Osteoblast (primary cell): ENCODE measurements around the gene ATP1A3. TPM values are rescaled to one million over a fixed set of nuclear protein-coding genes. Genes with fewer than 3 reads are reported as not detected.

Source experiments
- DNase-seq: peaks from one replicate; pipeline ENCODE4 v3.0.0; 2011; ENCODE audit warnings: low spot score, mixed read lengths; ENCODE audit not compliant: insufficient read length; ENCODE audit errors: missing footprints
- H2AFZ ChIP-seq: 2 replicates; pipeline ENCODE4 v1.6.0; 2011; ENCODE audit warnings: mild to moderate bottlenecking, low read length
- H3K27ac ChIP-seq: 2 replicates; pipeline ENCODE4 v1.5.1; 2011; ENCODE audit warnings: mild to moderate bottlenecking, low read depth, low read length, moderate library complexity
- H3K27me3 ChIP-seq: 2 replicates; pipeline ENCODE4 v1.6.0; 2012; ENCODE audit warnings: mild to moderate bottlenecking, control low read depth, inconsistent platforms, low read length, moderate library complexity; ENCODE audit not compliant: insufficient read depth
- H3K36me3 ChIP-seq: 2 replicates; pipeline ENCODE4 v1.5.1; 2011; ENCODE audit warnings: mild to moderate bottlenecking, low read length, control low read depth, moderate library complexity; ENCODE audit not compliant: insufficient read depth
- H3K4me1 ChIP-seq: 2 replicates; pipeline ENCODE4 v1.5.1; 2011; ENCODE audit warnings: mild to moderate bottlenecking, low read length, control low read depth, moderate library complexity; ENCODE audit not compliant: insufficient read depth
- H3K4me2 ChIP-seq: 2 replicates; pipeline ENCODE4 v1.6.0; 2011; ENCODE audit warnings: mild to moderate bottlenecking, low read length; ENCODE audit not compliant: insufficient read depth
- H3K4me3 ChIP-seq: fragments of 200-600 bp; sonication (generic); 3 replicates; pipeline ENCODE4 v1.5.1; 2012; ENCODE audit warnings: mild to moderate bottlenecking, low read length, inconsistent platforms; ENCODE audit not compliant: insufficient read depth
- H3K79me2 ChIP-seq: 2 replicates; pipeline ENCODE4 v1.6.0; 2012; ENCODE audit warnings: mild to moderate bottlenecking, low read length, control low read depth, inconsistent platforms; ENCODE audit not compliant: insufficient read depth
- H3K9me3 ChIP-seq: 2 replicates; pipeline ENCODE4 v1.5.1; 2011; ENCODE audit warnings: low read depth, low read length, control low read depth
- H4K20me1 ChIP-seq: 2 replicates; pipeline ENCODE4 v1.6.0; 2012; ENCODE audit warnings: mild to moderate bottlenecking, low read length, control low read depth; ENCODE audit not compliant: insufficient read depth
- CTCF ChIP-seq: IDR thresholded peaks from 2 replicates; pipeline ENCODE4 v1.5.1; 2011; ENCODE audit warnings: mild to moderate bottlenecking, low read depth, low read length, moderate library complexity; ENCODE audit errors: extremely low read depth
- total RNA-seq: library from RNA; depleted of rRNA; stranded (reverse); fragments of >200 nt; gene quantifications from 2 replicates; pipeline ENCODE4 v1.2.3, GENCODE V29; 2012

Gene ATP1A3
- total RNA-seq, 1 donor = under 0.01 TPM

DNA sequence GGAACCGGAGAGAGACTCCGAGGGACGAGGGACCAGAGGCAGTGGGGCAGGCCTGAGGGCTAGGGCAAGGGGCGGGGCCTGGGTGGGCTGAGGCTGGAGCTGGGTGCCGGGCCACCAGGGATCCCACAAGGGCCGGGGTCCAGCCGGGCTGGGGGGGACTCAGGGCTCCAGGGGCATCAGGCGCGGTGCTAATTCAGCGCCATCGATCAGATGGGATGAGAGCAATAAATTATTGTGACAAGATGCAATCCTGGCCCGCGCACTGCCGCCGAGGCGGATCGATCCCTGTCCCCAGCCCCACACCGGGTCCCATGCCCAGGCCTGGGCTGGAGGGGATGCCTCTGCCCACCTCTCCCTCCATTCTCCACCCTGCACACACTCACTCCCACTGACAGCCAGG lies 71.4 kb downstream of the ATP1A3 start:
- Histone ChIP-seq H3K27ac (no peak overlapping the region), H3K36me3 (no peaks in the 10 kb centered on the region), H3K4me1 (no peaks in the 10 kb centered on the region), H4K20me1 (no peaks in the 10 kb centered on the region), H3K4me2 (no peak overlapping the region), H2AFZ (no peak overlapping the region), H3K27me3 (peaks cover 27% of the 10 kb centered on the region), H3K4me3 (no peak overlapping the region), H3K79me2 (no peaks in the 10 kb centered on the region), H3K9me3 (no peaks in the 10 kb centered on the region)
- no peak for TF ChIP-seq CTCF
- DNase-seq = no peak

DNA sequence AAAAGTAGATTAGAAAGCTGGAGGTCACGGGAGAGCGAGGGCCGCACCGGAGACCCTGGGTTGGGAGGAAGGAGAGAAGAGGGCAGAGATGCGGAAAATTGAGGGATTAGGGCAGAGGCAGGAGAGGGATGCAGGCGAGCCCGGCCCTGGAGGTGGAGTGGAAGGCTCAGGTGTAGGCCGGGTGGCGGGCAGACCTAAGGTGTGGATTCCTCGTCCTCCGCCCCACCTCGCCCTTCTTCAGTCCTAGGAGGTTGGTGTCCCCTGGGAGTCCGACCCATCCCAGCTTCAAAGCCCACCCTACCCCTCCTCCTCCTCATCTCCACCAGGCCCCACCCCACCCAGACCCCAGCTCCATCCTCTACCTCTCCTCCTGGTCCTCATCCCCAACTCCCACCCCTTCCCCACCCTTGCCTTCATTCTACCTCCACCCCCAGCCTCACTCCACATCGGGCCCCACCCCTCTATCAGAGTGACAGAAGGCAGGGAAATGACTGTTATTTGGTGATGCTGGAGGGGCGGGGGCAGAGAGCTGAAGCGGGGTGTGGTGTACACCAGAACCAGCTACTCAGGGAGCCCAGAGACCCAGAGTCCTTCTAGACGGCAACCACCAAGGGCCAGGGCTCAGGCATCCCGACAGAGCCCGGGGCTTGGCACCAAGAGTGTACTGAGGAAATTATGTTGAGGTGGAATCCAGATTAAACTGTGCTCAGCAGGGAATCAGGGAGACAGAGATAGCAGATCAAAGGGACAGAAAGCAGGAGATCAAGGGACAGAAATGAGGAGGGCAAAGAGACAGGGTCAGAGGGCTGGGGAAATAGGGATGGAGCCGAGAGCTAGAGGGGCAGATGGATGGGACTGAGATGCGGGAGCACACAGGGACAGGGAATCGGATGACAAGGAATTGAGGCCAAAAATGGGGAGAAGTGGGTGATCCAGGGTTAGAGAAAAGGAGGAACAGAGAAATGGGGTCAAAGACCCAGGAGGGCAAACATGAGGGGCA lies 72.2 kb downstream of the ATP1A3 start:
- Histone ChIP-seq H3K36me3 (no peaks in the 10 kb centered on the region), H3K79me2 (no peaks in the 10 kb centered on the region), H2AFZ (no peak overlapping the region), H4K20me1 (no peaks in the 10 kb centered on the region), H3K4me3 (no peak overlapping the region), H3K4me1 (no peaks in the 10 kb centered on the region), H3K27ac (no peak overlapping the region), H3K4me2 (no peak overlapping the region), H3K27me3 (peaks cover 25% of the 10 kb centered on the region), H3K9me3 (no peaks in the 10 kb centered on the region)
- no peak for TF ChIP-seq CTCF
- DNase-seq = no peak

- Histone ChIP-seq H3K4me2 (no peak overlapping the region), H3K27me3 (peaks cover 33% of the 10 kb centered on the region), H2AFZ (no peak overlapping the region), H3K9me3 (no peaks in the 10 kb centered on the region), H3K27ac (no peak overlapping the region), H3K79me2 (no peaks in the 10 kb centered on the region), H4K20me1 (no peaks in the 10 kb centered on the region), H3K36me3 (no peaks in the 10 kb centered on the region), H3K4me1 (no peaks in the 10 kb centered on the region), H3K4me3 (no peak overlapping the region)
- no peak for TF ChIP-seq CTCF
- DNase-seq = no peak
These were observed 73.0 kb downstream of the ATP1A3 start for GRCh38 chr19:41920882-41921576.
